ENCODE results near the gene IRX2. TPM values are rescaled to one million over a fixed set of nuclear protein-coding genes. Genes with fewer than 3 reads are reported as not detected.

Gene IRX2
- total and polyA plus RNA-seq, 2 donors (not counting 1 experiment from before 2014, with no cell fraction given) = 0.33 to 0.40 TPM

DNA sequence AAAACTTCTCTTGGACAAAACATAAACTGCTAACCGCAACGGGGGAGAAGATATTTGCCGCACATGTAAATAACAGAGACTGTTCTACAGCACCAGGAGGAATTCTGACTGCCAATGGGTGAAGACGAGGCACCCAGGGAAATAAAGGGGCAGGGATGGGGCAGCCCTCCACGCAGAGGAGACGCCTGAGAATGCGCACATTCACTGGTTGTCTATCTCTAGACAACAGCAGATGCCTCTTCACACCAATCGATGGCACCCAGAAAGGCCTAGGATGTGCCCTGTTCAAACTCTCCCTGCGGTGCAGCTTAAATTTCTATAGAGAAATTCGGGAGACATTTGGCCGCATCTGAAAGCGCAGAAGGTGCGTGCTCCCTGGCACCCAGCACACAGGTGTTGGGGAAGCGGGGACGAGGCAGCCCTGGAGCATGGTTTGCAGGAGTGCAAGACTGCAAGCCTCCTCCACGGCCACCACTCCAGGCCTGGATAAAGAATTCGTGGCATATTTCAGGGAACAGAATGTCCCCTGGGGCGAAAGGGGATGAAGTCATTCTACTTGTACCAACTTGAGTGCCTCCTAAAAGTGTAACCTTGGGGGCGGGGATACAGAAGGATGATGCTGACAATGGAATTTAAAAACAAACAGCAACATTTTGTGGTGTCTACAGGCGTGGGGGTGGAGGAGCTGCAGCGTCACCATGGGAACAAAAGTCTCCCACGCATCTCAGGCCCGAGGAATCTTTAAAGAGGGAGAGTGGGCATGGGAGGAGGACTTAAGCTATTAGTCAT lies 6.3 kb upstream of the IRX2 start:
- H3K27ac ChIP-seq (ENCODE audit: insufficient read depth, low read length) = no peak overlapping the region

DNA sequence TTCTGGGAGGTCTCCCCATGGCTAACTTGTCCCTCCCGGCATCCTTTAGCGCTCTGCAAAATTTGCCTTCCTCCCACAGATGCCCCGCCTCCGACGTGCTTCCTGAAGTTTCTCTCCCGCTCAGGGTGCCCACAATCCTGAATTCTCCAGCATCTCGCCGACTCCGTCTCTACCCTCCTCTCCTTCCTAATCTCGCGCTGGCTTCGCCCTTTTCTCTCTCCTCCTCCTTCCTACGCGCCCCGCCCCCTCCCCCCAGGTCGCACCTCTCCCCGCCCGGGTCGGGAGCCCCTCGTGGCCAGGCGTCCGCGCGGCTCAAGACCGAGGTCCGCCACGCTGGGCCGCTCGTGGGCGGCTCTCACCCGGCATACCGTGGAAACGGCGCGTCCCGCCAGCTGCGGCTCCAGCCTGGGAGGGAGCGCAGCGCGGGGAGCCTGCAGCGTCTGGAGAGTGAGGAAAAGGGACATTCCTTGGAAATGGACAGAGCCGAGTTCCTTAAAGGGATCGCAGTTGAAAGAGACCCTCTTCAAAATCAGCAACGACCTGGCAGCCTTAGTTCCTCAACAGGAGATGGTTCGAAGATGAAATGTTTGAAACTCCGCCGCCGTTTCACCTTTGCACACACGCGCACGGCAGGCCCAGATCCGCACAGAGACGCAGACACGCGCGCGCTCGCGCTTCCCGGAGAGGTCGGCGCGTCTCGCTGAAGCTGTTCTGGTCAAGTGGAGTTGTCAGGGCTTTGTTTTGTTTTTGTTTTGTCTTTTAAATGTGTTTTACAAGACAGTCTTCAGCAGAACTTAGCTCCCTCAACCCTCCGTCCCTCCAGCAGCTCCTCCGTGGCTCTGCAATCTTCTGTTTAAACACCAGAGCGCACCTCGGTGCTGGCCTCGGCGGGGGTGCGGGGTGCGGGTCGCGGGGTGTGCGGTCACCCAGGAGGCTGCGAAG lies 5.0 kb upstream of the IRX2 start:
- no peak overlapping the region for H3K9ac ChIP-seq (ENCODE audit: insufficient read depth, low read length)
- no peak overlapping the region for H2AFZ ChIP-seq (ENCODE audit: low read length)

More for the DNA sequence above, 6.3 kb upstream of the IRX2 start:
- Histone ChIP-seq H3K79me2 (ENCODE audit: control insufficient read depth, insufficient read depth, low read length) (no peaks in the 10 kb centered on the region), H3K4me2 (ENCODE audit: extremely low read depth, insufficient read depth, low read length) (no peak overlapping the region), H4K20me1 (ENCODE audit: control insufficient read depth, extremely low read depth, insufficient read depth, low read length) (no peaks in the 10 kb centered on the region), H3K27me3 (ENCODE audit: control insufficient read depth, insufficient read depth, low read length) (no peaks in the 10 kb centered on the region), H3K9me3 (ENCODE audit: control insufficient read depth, insufficient read depth, low read depth, low read length) (no peaks in the 10 kb centered on the region), H2AFZ (ENCODE audit: low read length) (no peak overlapping the region), H3K36me3 (ENCODE audit: control insufficient read depth, insufficient read depth, low read length) (no peaks in the 10 kb centered on the region), H3K4me1 (ENCODE audit: control insufficient read depth, extremely low read depth, insufficient read depth, low read length) (no peaks in the 10 kb centered on the region), H3K4me3 (replicated peaks in 1 of 4; ENCODE audit: control extremely low read depth in 1 of 4, insufficient read depth in 1 of 4, low read depth in 3 of 4, low read length in 4 of 4) (no peak overlapping the region), H3K9ac (ENCODE audit: insufficient read depth, low read length) (no peak overlapping the region)
- TF ChIP-seq, protein P1, sequence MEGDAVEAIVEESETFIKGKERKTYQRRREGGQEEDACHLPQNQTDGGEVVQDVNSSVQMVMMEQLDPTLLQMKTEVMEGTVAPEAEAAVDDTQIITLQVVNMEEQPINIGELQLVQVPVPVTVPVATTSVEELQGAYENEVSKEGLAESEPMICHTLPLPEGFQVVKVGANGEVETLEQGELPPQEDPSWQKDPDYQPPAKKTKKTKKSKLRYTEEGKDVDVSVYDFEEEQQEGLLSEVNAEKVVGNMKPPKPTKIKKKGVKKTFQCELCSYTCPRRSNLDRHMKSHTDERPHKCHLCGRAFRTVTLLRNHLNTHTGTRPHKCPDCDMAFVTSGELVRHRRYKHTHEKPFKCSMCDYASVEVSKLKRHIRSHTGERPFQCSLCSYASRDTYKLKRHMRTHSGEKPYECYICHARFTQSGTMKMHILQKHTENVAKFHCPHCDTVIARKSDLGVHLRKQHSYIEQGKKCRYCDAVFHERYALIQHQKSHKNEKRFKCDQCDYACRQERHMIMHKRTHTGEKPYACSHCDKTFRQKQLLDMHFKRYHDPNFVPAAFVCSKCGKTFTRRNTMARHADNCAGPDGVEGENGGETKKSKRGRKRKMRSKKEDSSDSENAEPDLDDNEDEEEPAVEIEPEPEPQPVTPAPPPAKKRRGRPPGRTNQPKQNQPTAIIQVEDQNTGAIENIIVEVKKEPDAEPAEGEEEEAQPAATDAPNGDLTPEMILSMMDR (conservative IDR thresholded peaks at IDR 0.05 in 1 of 2, IDR thresholded peaks at IDR 0.05 in 1 of 2; ENCODE audit: low read depth in 1 of 2, low read length in 2 of 2) = no peak
- no peak for TF ChIP-seq EZH2 (IDR thresholded peaks at IDR 0.05; ENCODE audit: low read length, missing control alignments)
- DNase-seq (ENCODE audit: low read depth in 2 of 2) = peak in 1 of 2 donors; percentile 84

More for the DNA sequence above, 5.0 kb upstream of the IRX2 start:
- Histone ChIP-seq H3K4me1 (ENCODE audit: control insufficient read depth, extremely low read depth, insufficient read depth, low read length) (no peaks in the 10 kb centered on the region), H3K27ac (ENCODE audit: insufficient read depth, low read length) (no peak overlapping the region), H3K9me3 (ENCODE audit: control insufficient read depth, insufficient read depth, low read depth, low read length) (no peaks in the 10 kb centered on the region), H3K4me2 (ENCODE audit: extremely low read depth, insufficient read depth, low read length) (peak overlapping the region; percentile 13), H3K36me3 (ENCODE audit: control insufficient read depth, insufficient read depth, low read length) (no peaks in the 10 kb centered on the region), H4K20me1 (ENCODE audit: control insufficient read depth, extremely low read depth, insufficient read depth, low read length) (no peaks in the 10 kb centered on the region), H3K4me3 (replicated peaks in 1 of 4; ENCODE audit: control extremely low read depth in 1 of 4, insufficient read depth in 1 of 4, low read depth in 3 of 4, low read length in 4 of 4) (peak overlapping the region in 3 of 4 experiments; percentile 10 to 50 (median 42)), H3K79me2 (ENCODE audit: control insufficient read depth, insufficient read depth, low read length) (no peaks in the 10 kb centered on the region), H3K27me3 (ENCODE audit: control insufficient read depth, insufficient read depth, low read length) (no peaks in the 10 kb centered on the region)
- TF ChIP-seq EZH2 (IDR thresholded peaks at IDR 0.05; ENCODE audit: low read length, missing control alignments) = peak; percentile 23
- TF ChIP-seq, protein P1 (conservative IDR thresholded peaks at IDR 0.05 in 1 of 2, IDR thresholded peaks at IDR 0.05 in 1 of 2; ENCODE audit: low read depth in 1 of 2, low read length in 2 of 2) = no peak
- DNase-seq (ENCODE audit: low read depth in 2 of 2) = peak; percentile 62 to 83

Measured in fibroblast of lung (primary cell).